IPS-20b (cell line): ENCODE measurements around the gene SKIL.

Source experiments
- H3K27ac ChIP-seq: one replicate; pipeline ENCODE4 v1.5.1; 2013; ENCODE audit warnings: low read length
- H3K27me3 ChIP-seq: 2 replicates; pipeline ENCODE4 v1.6.1; 2013; ENCODE audit warnings: mild to moderate bottlenecking, low read length, inconsistent platforms; ENCODE audit not compliant: insufficient read depth
- H3K36me3 ChIP-seq: 2 replicates; pipeline ENCODE4 v1.6.1; 2013; ENCODE audit warnings: low read depth, mild to moderate bottlenecking, inconsistent platforms, low read length, moderate library complexity; ENCODE audit not compliant: insufficient read depth
- H3K4me1 ChIP-seq: 2 replicates; pipeline ENCODE4 v1.6.1; 2013; ENCODE audit warnings: mild to moderate bottlenecking, control low read depth, inconsistent platforms, low read length, moderate library complexity; ENCODE audit not compliant: insufficient read depth
- H3K4me3 ChIP-seq: 2 replicates; pipeline ENCODE4 v1.5.1; 2013; ENCODE audit warnings: mild to moderate bottlenecking, low read length, inconsistent platforms
- H3K9ac ChIP-seq: 2 replicates; pipeline ENCODE4 v1.6.1; 2013; ENCODE audit warnings: low read depth, mild to moderate bottlenecking, inconsistent platforms, low read length, moderate library complexity
- H3K9me3 ChIP-seq: 2 replicates; pipeline ENCODE4 v1.6.1; 2013; ENCODE audit warnings: mild to moderate bottlenecking, low read depth, low read length, inconsistent platforms; ENCODE audit not compliant: insufficient read depth

Gene SKIL

GRCh38 chr3:170428095-170428494 is 70.6 kb downstream of the SKIL start:
- H3K4me3 ChIP-seq, result no peak overlapping the region
- H3K9ac ChIP-seq, result no peak overlapping the region
- no peaks in the 10 kb centered on the region for H3K27me3 ChIP-seq
- no peaks in the 10 kb centered on the region for H3K9me3 ChIP-seq
- H3K27ac ChIP-seq, result no peak overlapping the region
- H3K4me1 ChIP-seq, result peaks cover 13% of the 10 kb centered on the region; the same call in 1 of the 2 replicates
- no peaks in the 10 kb centered on the region for H3K36me3 ChIP-seq

DNA sequence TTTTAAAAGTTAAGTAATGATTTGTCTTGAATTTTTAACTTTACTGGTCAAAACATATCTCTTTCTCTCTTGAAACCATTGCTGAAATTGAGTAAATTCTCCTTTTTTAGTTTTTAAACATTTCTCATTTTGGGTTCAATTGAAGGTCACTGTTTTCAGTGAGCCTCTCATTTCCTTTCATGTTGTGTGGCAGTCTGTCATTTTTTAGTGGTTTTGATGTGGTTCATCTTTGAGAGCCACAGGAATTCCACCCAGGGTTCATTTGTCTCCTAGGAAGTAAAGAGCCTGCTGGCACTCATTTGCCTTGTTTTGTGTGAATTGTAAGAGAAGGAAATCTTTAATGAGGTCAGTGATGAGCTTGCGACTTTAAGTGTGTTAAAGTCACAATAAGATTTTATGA is 71.5 kb downstream of the SKIL start:
- H3K36me3 ChIP-seq, result no peaks in the 10 kb centered on the region
- H3K9ac ChIP-seq, result no peak overlapping the region
- H3K9me3 ChIP-seq, result no peaks in the 10 kb centered on the region
- H3K27me3 ChIP-seq, result no peaks in the 10 kb centered on the region
- no peak overlapping the region for H3K27ac ChIP-seq
- H3K4me1 ChIP-seq, result peaks cover 13% of the 10 kb centered on the region; the same call in 1 of the 2 replicates
- H3K4me3 ChIP-seq, result no peak overlapping the region

GRCh38 chr3:170431054-170431453 is 73.5 kb downstream of the SKIL start:
- Histone ChIP-seq H3K27me3 (no peaks in the 10 kb centered on the region), H3K4me1 (peaks cover 6% of the 10 kb centered on the region; the same call in 1 of the 2 replicates), H3K4me3 (no peak overlapping the region), H3K9ac (no peak overlapping the region), H3K27ac (no peak overlapping the region), H3K36me3 (no peaks in the 10 kb centered on the region), H3K9me3 (no peaks in the 10 kb centered on the region)

DNA sequence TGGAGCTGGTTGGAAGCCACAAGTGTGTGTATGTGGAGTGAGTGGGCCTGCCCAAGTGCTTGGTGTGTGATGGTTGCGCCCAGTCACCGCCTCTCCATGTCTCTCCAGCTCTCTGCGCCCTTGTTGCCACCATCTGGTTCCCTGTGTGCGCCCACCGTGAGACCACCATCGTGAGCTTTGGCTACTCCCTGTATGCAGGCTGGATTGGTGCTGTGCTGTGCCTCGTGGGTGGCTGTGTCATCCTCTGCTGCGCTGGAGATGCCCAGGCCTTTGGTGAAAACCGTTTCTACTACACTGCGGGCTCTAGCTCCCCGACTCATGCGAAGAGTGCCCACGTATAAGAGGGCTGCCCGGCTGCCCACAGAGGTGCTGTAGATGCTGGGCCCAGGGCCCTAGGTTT is 74.9 kb downstream of the SKIL start:
- no peak overlapping the region for H3K27ac ChIP-seq
- no peaks in the 10 kb centered on the region for H3K9me3 ChIP-seq
- no peak overlapping the region for H3K9ac ChIP-seq
- H3K27me3 ChIP-seq, result no peaks in the 10 kb centered on the region
- no peak overlapping the region for H3K4me3 ChIP-seq
- H3K36me3 ChIP-seq, result no peaks in the 10 kb centered on the region
- H3K4me1 ChIP-seq, result peaks cover 3% of the 10 kb centered on the region; the same call in 1 of the 2 replicates

DNA sequence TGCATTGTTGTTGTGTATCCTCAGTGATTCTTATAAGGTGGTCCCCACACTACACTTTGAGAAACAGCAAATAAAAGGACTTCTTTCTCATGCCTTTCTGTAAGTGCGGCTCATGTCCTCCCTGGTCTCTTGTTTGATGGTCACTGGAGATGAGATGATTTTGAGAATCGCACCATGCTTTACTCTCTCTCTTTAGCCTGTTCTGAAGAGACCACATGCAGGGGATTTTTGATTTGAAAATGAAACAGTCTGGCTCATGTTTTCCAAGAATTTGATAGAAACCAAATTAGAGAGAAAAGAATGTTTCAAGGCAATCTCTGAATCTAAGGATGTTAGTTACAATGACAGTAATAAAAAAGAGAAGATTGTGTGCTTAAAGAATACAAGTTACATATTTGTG is 79.2 kb downstream of the SKIL start:
- no peaks in the 10 kb centered on the region for H3K36me3 ChIP-seq
- H3K4me1 ChIP-seq, result no peaks in the 10 kb centered on the region
- H3K4me3 ChIP-seq, result no peak overlapping the region
- H3K27me3 ChIP-seq, result no peaks in the 10 kb centered on the region
- H3K9me3 ChIP-seq, result no peaks in the 10 kb centered on the region
- no peak overlapping the region for H3K9ac ChIP-seq
- H3K27ac ChIP-seq, result no peak overlapping the region

DNA sequence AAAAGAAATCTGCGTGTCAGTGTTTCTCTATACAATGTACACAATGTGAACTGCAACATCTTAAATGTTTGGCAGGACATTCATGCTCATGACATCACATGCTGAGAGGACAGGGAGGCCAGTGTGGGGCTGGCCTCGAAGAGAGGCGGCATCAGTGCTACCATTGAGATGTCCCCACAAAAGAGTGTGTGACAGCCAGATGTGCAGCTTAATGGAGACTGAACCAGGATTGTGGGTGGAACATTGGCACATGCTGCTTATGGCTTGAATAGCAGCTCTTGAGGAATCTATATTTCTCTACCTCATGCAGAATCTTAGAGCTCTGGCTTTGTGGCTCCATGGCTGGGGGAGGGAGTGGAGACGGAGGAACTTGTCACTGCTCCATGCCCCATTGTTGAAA is 79.7 kb downstream of the SKIL start:
- no peaks in the 10 kb centered on the region for H3K4me1 ChIP-seq
- no peaks in the 10 kb centered on the region for H3K36me3 ChIP-seq
- no peak overlapping the region for H3K27ac ChIP-seq
- H3K4me3 ChIP-seq, result no peak overlapping the region
- no peaks in the 10 kb centered on the region for H3K9me3 ChIP-seq
- H3K27me3 ChIP-seq, result no peaks in the 10 kb centered on the region
- no peak overlapping the region for H3K9ac ChIP-seq

DNA sequence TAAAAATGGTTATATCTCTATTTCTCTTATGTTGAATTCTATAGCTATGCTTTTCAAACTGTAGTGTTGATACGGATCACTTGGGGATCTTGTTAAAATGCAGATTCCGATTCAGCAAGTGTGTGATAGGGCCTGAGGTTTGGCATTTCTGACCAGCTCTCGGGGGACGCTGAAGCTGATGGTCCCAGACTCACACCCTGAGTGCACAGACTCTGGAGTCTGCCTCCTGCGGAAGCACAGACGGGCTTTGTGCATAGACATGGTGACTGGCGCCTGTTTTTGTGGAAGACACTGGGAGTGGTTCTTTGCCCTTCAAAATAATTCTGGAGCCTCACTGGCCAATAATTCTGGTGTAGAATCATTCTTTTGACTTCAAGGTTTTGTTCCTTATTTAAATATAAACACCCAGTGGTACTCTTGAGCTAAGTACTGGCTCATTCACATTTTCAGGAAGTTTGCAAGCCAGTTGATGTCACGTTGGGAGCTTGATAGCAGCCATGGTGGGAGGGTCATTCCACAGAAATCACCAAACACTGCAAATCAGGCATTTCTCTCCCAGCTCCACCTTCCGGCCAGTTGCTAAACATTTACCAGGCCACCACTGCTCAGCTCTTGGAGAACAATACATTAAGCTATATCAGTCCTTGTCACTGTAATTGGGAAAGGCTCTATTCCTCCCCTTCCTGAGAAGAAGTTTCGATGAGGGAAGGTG is 80.3 kb downstream of the SKIL start:
- no peak overlapping the region for H3K27ac ChIP-seq
- H3K4me3 ChIP-seq, result no peak overlapping the region
- no peak overlapping the region for H3K9ac ChIP-seq
- H3K27me3 ChIP-seq, result no peaks in the 10 kb centered on the region
- H3K9me3 ChIP-seq, result no peaks in the 10 kb centered on the region
- H3K4me1 ChIP-seq, result no peaks in the 10 kb centered on the region
- H3K36me3 ChIP-seq, result no peaks in the 10 kb centered on the region

- Histone ChIP-seq H3K4me3 (no peak overlapping the region), H3K27ac (no peak overlapping the region), H3K4me1 (no peaks in the 10 kb centered on the region), H3K27me3 (no peaks in the 10 kb centered on the region), H3K9ac (no peak overlapping the region), H3K9me3 (no peaks in the 10 kb centered on the region), H3K36me3 (no peaks in the 10 kb centered on the region)
Observed at GRCh38 chr3:170438836-170439235, 81.3 kb downstream of the SKIL start.

- no peaks in the 10 kb centered on the region for H3K9me3 ChIP-seq
- H3K27me3 ChIP-seq, result no peaks in the 10 kb centered on the region
- no peak overlapping the region for H3K4me3 ChIP-seq
- no peak overlapping the region for H3K27ac ChIP-seq
- no peak overlapping the region for H3K9ac ChIP-seq
- H3K36me3 ChIP-seq, result no peaks in the 10 kb centered on the region
- H3K4me1 ChIP-seq, result no peaks in the 10 kb centered on the region
Observed at GRCh38 chr3:170440344-170440743, 82.8 kb downstream of the SKIL start.

GRCh38 chr3:170441412-170441811 is 83.9 kb downstream of the SKIL start:
- no peaks in the 10 kb centered on the region for H3K36me3 ChIP-seq
- no peak overlapping the region for H3K4me3 ChIP-seq
- no peak overlapping the region for H3K27ac ChIP-seq
- H3K9me3 ChIP-seq, result no peaks in the 10 kb centered on the region
- H3K4me1 ChIP-seq, result no peaks in the 10 kb centered on the region
- H3K9ac ChIP-seq, result no peak overlapping the region
- H3K27me3 ChIP-seq, result no peaks in the 10 kb centered on the region

- no peak overlapping the region for H3K9ac ChIP-seq
- no peaks in the 10 kb centered on the region for H3K27me3 ChIP-seq
- H3K9me3 ChIP-seq, result no peaks in the 10 kb centered on the region
- H3K4me1 ChIP-seq, result no peaks in the 10 kb centered on the region
- no peak overlapping the region for H3K4me3 ChIP-seq
- H3K36me3 ChIP-seq, result no peaks in the 10 kb centered on the region
- H3K27ac ChIP-seq, result no peak overlapping the region
Observed at GRCh38 chr3:170442947-170443346, 85.4 kb downstream of the SKIL start.

DNA sequence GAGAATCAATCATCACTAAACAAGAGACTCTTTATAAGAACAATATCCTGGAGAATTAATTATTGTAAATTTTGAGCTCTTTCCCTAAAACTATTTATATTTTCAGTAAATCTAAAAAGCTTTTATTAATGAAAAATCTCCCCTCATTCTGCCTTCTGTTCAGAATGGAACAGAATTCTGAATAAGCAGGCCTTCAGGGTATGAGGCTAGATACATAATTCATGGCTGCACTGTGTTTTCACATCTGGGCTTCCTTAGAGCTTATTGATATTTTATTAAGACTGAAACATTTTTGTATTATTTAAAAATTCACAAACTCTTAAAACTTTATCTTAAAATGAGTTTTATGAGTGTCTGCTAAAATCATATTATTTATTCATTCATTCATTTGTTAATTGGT is 85.9 kb downstream of the SKIL start:
- Histone ChIP-seq H3K4me1 (no peaks in the 10 kb centered on the region), H3K9ac (no peak overlapping the region), H3K27me3 (no peaks in the 10 kb centered on the region)

More for the DNA sequence above, 85.9 kb downstream of the SKIL start:
- Histone ChIP-seq H3K9me3 (no peaks in the 10 kb centered on the region), H3K36me3 (no peaks in the 10 kb centered on the region), H3K4me3 (no peak overlapping the region), H3K27ac (no peak overlapping the region)
